CD4-positive, alpha-beta memory T cell (primary cell): ENCODE results near the gene USP43. TPM values are rescaled to one million over a fixed set of nuclear protein-coding genes. Genes with fewer than 3 reads are reported as not detected.

Source experiments
- CTCF ChIA-PET: fragments of 350-600 bp; sonication (Branson Sonifier 250); formaldehyde crosslinking; loops from one replicate; lab custom pipeline; 2021; ENCODE audit warnings: inconsistent platforms; ENCODE audit not compliant: partially characterized antibody; lab: Charles Lee
- POLR2A ChIA-PET: fragments of 350-600 bp; sonication (Branson Sonifier 250); formaldehyde crosslinking; loops from one replicate; lab custom pipeline; 2021; ENCODE audit not compliant: partially characterized antibody; lab: Charles Lee
- DNase-seq, 5 donors: peaks; one replicate each; pipeline versions ENCODE4 v3.0.0 to v3.0.0-alpha.2; 2020 to 2022; ENCODE audit warnings: mixed read lengths in 1 of 5
- H3K27ac ChIP-seq: one replicate; pipeline ENCODE4 v1.7.0; 2013; ENCODE audit warnings: low read depth, low read length
- H3K27me3 ChIP-seq: 2 replicates; pipeline ENCODE4 v1.7.0; 2013; ENCODE audit warnings: mild to moderate bottlenecking, low read length, moderate library complexity; ENCODE audit not compliant: insufficient read depth
- H3K36me3 ChIP-seq: 2 replicates; pipeline ENCODE4 v1.7.0; 2013; ENCODE audit warnings: mild to moderate bottlenecking, low read length, moderate library complexity; ENCODE audit not compliant: insufficient read depth
- H3K4me1 ChIP-seq: 2 replicates; pipeline ENCODE4 v1.7.0; 2013; ENCODE audit warnings: mild to moderate bottlenecking, low read length, moderate library complexity; ENCODE audit not compliant: insufficient read depth
- H3K4me3 ChIP-seq, 2 donors: one replicate each; pipeline ENCODE4 v1.7.0; 2013; ENCODE audit warnings: low read length in 2 of 2, mild to moderate bottlenecking in 1 of 2
- H3K9me3 ChIP-seq, 2 donors: one replicate each; pipeline ENCODE4 v1.7.0; 2013; ENCODE audit warnings: low read length in 2 of 2, control low read depth in 1 of 2; ENCODE audit not compliant: control insufficient read depth in 1 of 2
- H3K27ac Mint-ChIP-seq, 7 donors: one replicate each; pipeline ENCODE4 v1.8.0; 2020 to 2021; ENCODE audit warnings: mixed read lengths in 7 of 7, mild to moderate bottlenecking in 6 of 7, inconsistent platforms in 3 of 7, moderate library complexity in 3 of 7
- H3K27me3 Mint-ChIP-seq, 2 donors: one replicate each; pipeline ENCODE4 v1.8.0; 2020 to 2021; ENCODE audit warnings: mixed read lengths in 2 of 2
- H3K36me3 Mint-ChIP-seq, 2 donors: one replicate each; pipeline ENCODE4 v1.8.0; 2020 to 2021; ENCODE audit warnings: mixed read lengths in 2 of 2, inconsistent platforms in 1 of 2, mild to moderate bottlenecking in 1 of 2
- H3K4me1 Mint-ChIP-seq, 4 donors: one replicate each; pipeline ENCODE4 v1.8.0; 2020 to 2021; ENCODE audit warnings: mixed read lengths in 4 of 4, mild to moderate bottlenecking in 1 of 4
- H3K4me3 Mint-ChIP-seq, 8 donors: one replicate each; pipeline ENCODE4 v1.8.0; 2020 to 2021; ENCODE audit warnings: mixed read lengths in 8 of 8, mild to moderate bottlenecking in 7 of 8, moderate library complexity in 6 of 8, inconsistent platforms in 3 of 8
- H3K9me3 Mint-ChIP-seq, 8 donors: one replicate each; pipeline ENCODE4 v1.8.0; 2020 to 2021; ENCODE audit warnings: mixed read lengths in 8 of 8, mild to moderate bottlenecking in 5 of 8, inconsistent platforms in 3 of 8, moderate library complexity in 1 of 8
- intact Hi-C: fragments of 100-400 bp; cut with micrococcal nuclease; formaldehyde crosslinking; loops from one replicate; pipeline ENCODE4 v1.15.1; 2023
- polyA plus RNA-seq, 2 donors: library from polyadenylated mRNA; unstranded; fragments of 300-500 nt; fragmentation: Illumina TruSeq; gene quantifications; one replicate each; pipeline ENCODE4 v1.2.3, GENCODE V29; 2021
- total RNA-seq, 2 experiments: library from RNA; stranded (reverse); gene quantifications; one replicate each; pipeline ENCODE4 v1.2.3, GENCODE V29; 2021

The USP43 gene
- total and polyA plus RNA-seq, 4 experiments from 2014 or later = 0.17 to 0.22 TPM; not detected in 2

GRCh38 chr17:9672691-9673090 lies 27.4 kb downstream of the USP43 start:
- Histone ChIP-seq H3K9me3 (no peaks in the 10 kb centered on the region), H3K4me1 (no peaks in the 10 kb centered on the region), H3K27ac (no peak overlapping the region), H3K27me3 (peaks cover 4% of the 10 kb centered on the region), H3K36me3 (no peaks in the 10 kb centered on the region), H3K4me3 (no peak overlapping the region)
- Mint-ChIP-seq H3K4me1 (peaks cover 0 to 2% (median 0%) of the 10 kb centered on the region in 4 donors), H3K4me3 (no peak overlapping the region), H3K36me3 (no peaks in the 10 kb centered on the region), H3K27me3 (peaks cover 12 to 22% of the 10 kb centered on the region in 2 donors), H3K27ac (no peak overlapping the region), H3K9me3 (no peaks in the 10 kb centered on the region)
- CTCF ChIA-PET = no interaction called here
- intact Hi-C loops = no loop called here
- POLR2A ChIA-PET = no interaction called here
- DNase-seq = no peak

GRCh38 chr17:9676084-9676483 lies 30.8 kb downstream of the USP43 start:
- Mint-ChIP-seq H3K27me3 (peaks cover 3 to 6% of the 10 kb centered on the region in 2 donors), H3K27ac (no peak overlapping the region), H3K36me3 (no peaks in the 10 kb centered on the region), H3K9me3 (peaks cover 0 to 17% (median 14%) of the 10 kb centered on the region in 8 donors), H3K4me3 (no peak overlapping the region), H3K4me1 (no peaks in the 10 kb centered on the region)
- Histone ChIP-seq H3K9me3 (peaks cover 0 to 3% of the 10 kb centered on the region in 2 donors), H3K4me1 (no peaks in the 10 kb centered on the region), H3K27ac (no peak overlapping the region), H3K4me3 (no peak overlapping the region), H3K27me3 (no peaks in the 10 kb centered on the region), H3K36me3 (no peaks in the 10 kb centered on the region)
- POLR2A ChIA-PET = no interaction called here
- CTCF ChIA-PET = interaction anchor here (1.4 kb wide), 1 partner anchor 99 kb away, joined by 5 read pairs; no protein-coding TSS in a partner anchor
- intact Hi-C loops = no loop called here
- no peak for DNase-seq

GRCh38 chr17:9676820-9677310 lies 31.5 kb downstream of the USP43 start:
- DNase-seq = no peak
- CTCF ChIA-PET = interaction anchor here (0.7 kb wide), 1 partner anchor 99 kb away, joined by 4 read pairs; no protein-coding TSS in a partner anchor
- Mint-ChIP-seq H3K27ac (no peak overlapping the region), H3K4me1 (no peaks in the 10 kb centered on the region), H3K4me3 (no peak overlapping the region), H3K27me3 (peaks cover 0 to 5% of the 10 kb centered on the region in 2 donors), H3K36me3 (no peaks in the 10 kb centered on the region), H3K9me3 (peaks cover 0 to 17% (median 14%) of the 10 kb centered on the region in 8 donors)
- no peaks in the 10 kb centered on the region for H3K4me1 ChIP-seq
- no peak overlapping the region for H3K27ac ChIP-seq
- peaks cover 0 to 3% of the 10 kb centered on the region in 2 donors for H3K9me3 ChIP-seq
- H3K27me3 ChIP-seq = no peaks in the 10 kb centered on the region
- intact Hi-C loops = no loop called here
- POLR2A ChIA-PET = no interaction called here
- no peaks in the 10 kb centered on the region for H3K36me3 ChIP-seq
- H3K4me3 ChIP-seq = no peak overlapping the region

- H3K27ac ChIP-seq = no peak overlapping the region
- H3K9me3 ChIP-seq = peaks cover 0 to 3% of the 10 kb centered on the region in 2 donors
- no peak overlapping the region for H3K4me3 ChIP-seq
- no peak for DNase-seq
- no peaks in the 10 kb centered on the region for H3K36me3 Mint-ChIP-seq
- no peaks in the 10 kb centered on the region for H3K4me1 Mint-ChIP-seq
- peaks cover 0 to 17% (median 14%) of the 10 kb centered on the region in 8 donors for H3K9me3 Mint-ChIP-seq
- H3K27me3 ChIP-seq = no peaks in the 10 kb centered on the region
- intact Hi-C loops = no loop called here
- no peak overlapping the region for H3K27ac Mint-ChIP-seq
- CTCF ChIA-PET = interaction anchor here (0.7 kb wide), 1 partner anchor 100 kb away, joined by 4 read pairs; no protein-coding TSS in a partner anchor
- peaks cover 0 to 5% of the 10 kb centered on the region in 2 donors for H3K27me3 Mint-ChIP-seq
- no peak overlapping the region for H3K4me3 Mint-ChIP-seq
- no peaks in the 10 kb centered on the region for H3K4me1 ChIP-seq
- POLR2A ChIA-PET = no interaction called here
- no peaks in the 10 kb centered on the region for H3K36me3 ChIP-seq
Measured at GRCh38 chr17:9677411-9677810, 32.1 kb downstream of the USP43 start.

GRCh38 chr17:9677896-9678295 lies 32.6 kb downstream of the USP43 start:
- no peaks in the 10 kb centered on the region for H3K4me1 Mint-ChIP-seq
- H3K27me3 ChIP-seq = no peaks in the 10 kb centered on the region
- ChIA-PET POLR2A (no interaction called here), CTCF (interaction anchor here (0.7 kb wide), 1 partner anchor 100 kb away, joined by 4 read pairs; no protein-coding TSS in a partner anchor)
- no peak overlapping the region for H3K4me3 Mint-ChIP-seq
- peaks cover 0 to 4% of the 10 kb centered on the region in 2 donors for H3K27me3 Mint-ChIP-seq
- no peak for DNase-seq
- peaks cover 0 to 3% of the 10 kb centered on the region in 2 donors for H3K9me3 ChIP-seq
- no peaks in the 10 kb centered on the region for H3K36me3 ChIP-seq
- no peaks in the 10 kb centered on the region for H3K36me3 Mint-ChIP-seq
- H3K27ac Mint-ChIP-seq = no peak overlapping the region
- no peaks in the 10 kb centered on the region for H3K4me1 ChIP-seq
- H3K4me3 ChIP-seq = no peak overlapping the region
- peaks cover 0 to 17% (median 14%) of the 10 kb centered on the region in 8 donors for H3K9me3 Mint-ChIP-seq
- no peak overlapping the region for H3K27ac ChIP-seq
- intact Hi-C loops = no loop called here

- Histone ChIP-seq H3K27ac (no peak overlapping the region), H3K27me3 (no peaks in the 10 kb centered on the region), H3K4me3 (no peak overlapping the region), H3K4me1 (no peaks in the 10 kb centered on the region), H3K36me3 (no peaks in the 10 kb centered on the region), H3K9me3 (peaks cover 0 to 3% of the 10 kb centered on the region in 2 donors)
- H3K27ac Mint-ChIP-seq = no peak overlapping the region
- H3K27me3 Mint-ChIP-seq = peaks cover 0 to 1% of the 10 kb centered on the region in 2 donors
- POLR2A ChIA-PET = no interaction called here
- H3K36me3 Mint-ChIP-seq = no peaks in the 10 kb centered on the region
- intact Hi-C loops = no loop called here
- DNase-seq = no peak
- H3K9me3 Mint-ChIP-seq = peaks cover 0 to 11% (median 6%) of the 10 kb centered on the region in 8 donors
- no peak overlapping the region for H3K4me3 Mint-ChIP-seq
- CTCF ChIA-PET = no interaction called here
- no peaks in the 10 kb centered on the region for H3K4me1 Mint-ChIP-seq
Measured at GRCh38 chr17:9684955-9685621, 39.8 kb downstream of the USP43 start.

GRCh38 chr17:9693755-9694154 lies 48.4 kb downstream of the USP43 start:
- Mint-ChIP-seq H3K27me3 (peaks cover 2% of the 10 kb centered on the region in 2 donors), H3K36me3 (no peaks in the 10 kb centered on the region), H3K27ac (no peak overlapping the region), H3K4me3 (no peak overlapping the region), H3K9me3 (peaks cover 0 to 2% (median 0%) of the 10 kb centered on the region in 8 donors), H3K4me1 (no peaks in the 10 kb centered on the region)
- no peaks in the 10 kb centered on the region for H3K9me3 ChIP-seq
- H3K27ac ChIP-seq = no peak overlapping the region
- no peaks in the 10 kb centered on the region for H3K36me3 ChIP-seq
- intact Hi-C loops = no loop called here
- no peaks in the 10 kb centered on the region for H3K27me3 ChIP-seq
- CTCF ChIA-PET = no interaction called here
- H3K4me3 ChIP-seq = no peak overlapping the region
- POLR2A ChIA-PET = no interaction called here
- DNase-seq = no peak
- H3K4me1 ChIP-seq = no peaks in the 10 kb centered on the region
